Activated gamma-delta T cell treated with anti-CD3 and anti-CD28 coated beads, Interleukin-2, amount 50 U/mL, for 16 hours (primary cell): ENCODE measurements around the gene RRP7A.
"Not testable (repeated sequence)": the region's sequence is repeated elsewhere in the genome, so short reads cannot be mapped to it uniquely, and the experiment has no call there.

Source experiments
- DNase-seq: peaks from one replicate; pipeline ENCODE4 v3.0.0-alpha.2; 2020; ENCODE audit warnings: low read depth

RRP7A gene

GRCh38 chr22:42499773-42500160, 19.8 kb downstream of the RRP7A start:
- DNase-seq = not testable (repeated sequence)

- not testable (repeated sequence) for DNase-seq
Observed at GRCh38 chr22:42495533-42496141, 24.0 kb downstream of the RRP7A start.

GRCh38 chr22:42493393-42493792, 26.2 kb downstream of the RRP7A start:
- no peak for DNase-seq

GRCh38 chr22:42492323-42492690, 27.3 kb downstream of the RRP7A start:
- no peak for DNase-seq

- DNase-seq = no peak
Observed at GRCh38 chr22:42490243-42490832, 29.3 kb downstream of the RRP7A start.

GRCh38 chr22:42489000-42489399, 30.6 kb downstream of the RRP7A start:
- DNase-seq = no peak

DNA sequence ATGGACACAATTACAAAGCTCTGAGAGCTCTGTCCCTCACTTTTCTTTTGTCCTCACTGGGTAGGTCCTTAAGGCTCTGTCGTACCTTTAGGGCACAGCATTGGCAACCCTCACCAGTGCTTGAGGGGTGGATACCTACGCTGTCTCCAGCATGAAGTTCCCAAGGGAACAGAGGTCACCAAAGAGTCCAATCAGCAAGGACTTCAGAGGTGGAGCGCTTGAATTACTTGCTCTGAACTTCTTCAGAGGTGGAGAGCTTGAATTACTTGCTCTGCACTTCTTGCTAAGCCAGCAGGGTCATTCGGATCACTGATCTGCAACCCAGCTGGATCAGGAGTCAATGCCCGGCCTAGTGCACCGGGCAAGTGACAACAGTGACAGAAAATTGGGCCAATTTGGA, 35.1 kb downstream of the RRP7A start:
- DNase-seq = no peak

- DNase-seq = not testable (repeated sequence)
Observed at GRCh38 chr22:42483610-42484223, 35.9 kb downstream of the RRP7A start.

- no peak for DNase-seq
Observed at GRCh38 chr22:42475122-42475521, 44.5 kb downstream of the RRP7A start.

DNA sequence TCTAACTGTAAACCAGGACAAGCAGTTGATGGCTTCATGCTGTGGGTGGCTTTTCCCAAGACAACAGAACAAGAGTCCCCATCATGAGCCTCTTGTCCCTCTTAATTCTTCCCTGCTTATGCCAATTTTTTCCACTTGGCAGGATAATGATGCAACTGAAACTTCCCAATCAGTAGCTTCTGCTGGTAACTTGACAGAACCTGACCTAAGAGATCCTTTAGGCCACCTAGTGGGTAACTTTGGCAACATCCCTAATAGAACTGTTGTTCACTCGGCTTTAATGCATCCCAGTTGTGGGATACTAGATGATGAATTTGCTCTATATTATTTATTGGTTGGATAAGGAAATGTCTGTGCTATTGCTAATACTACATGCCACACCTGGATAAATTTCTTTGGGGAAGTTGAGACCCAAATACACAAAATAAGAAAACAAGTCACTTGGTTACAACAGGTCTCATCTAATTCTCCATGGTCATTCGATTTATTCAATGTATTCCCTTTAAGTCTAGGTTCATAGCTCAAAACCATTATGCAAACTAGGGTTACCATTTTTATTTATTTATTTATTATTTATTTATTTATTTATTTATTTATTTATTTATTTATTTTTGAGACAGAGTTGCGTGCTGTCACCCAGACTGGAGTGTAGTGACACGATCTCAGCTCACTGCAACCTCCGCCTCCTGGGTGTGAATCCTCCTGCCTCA, 46.0 kb downstream of the RRP7A start:
- no peak for DNase-seq

DNA sequence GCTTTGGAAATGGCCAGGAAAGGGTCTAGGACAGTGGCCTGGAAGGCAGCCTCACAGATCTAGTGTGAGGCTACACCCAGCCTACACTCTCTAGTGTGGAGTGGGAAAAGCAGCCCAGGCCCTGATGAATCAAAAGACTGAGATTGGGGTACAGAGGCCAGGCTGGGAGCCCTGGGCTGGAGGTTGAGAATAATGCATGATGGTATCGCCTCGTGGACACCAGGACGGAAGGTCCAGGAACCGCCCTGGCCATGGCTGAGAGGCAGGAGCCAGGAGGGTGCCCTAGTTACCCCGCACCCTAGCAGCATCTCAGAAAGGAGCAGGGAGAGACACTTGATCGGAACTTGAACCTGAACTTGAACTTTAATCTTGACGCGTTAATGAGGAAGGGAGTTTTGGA, 46.9 kb downstream of the RRP7A start:
- DNase-seq = no peak

- DNase-seq = no peak
Observed at GRCh38 chr22:42471441-42471840, 48.2 kb downstream of the RRP7A start.

- no peak for DNase-seq
Observed at GRCh38 chr22:42470366-42471082, 49.1 kb downstream of the RRP7A start.

DNA sequence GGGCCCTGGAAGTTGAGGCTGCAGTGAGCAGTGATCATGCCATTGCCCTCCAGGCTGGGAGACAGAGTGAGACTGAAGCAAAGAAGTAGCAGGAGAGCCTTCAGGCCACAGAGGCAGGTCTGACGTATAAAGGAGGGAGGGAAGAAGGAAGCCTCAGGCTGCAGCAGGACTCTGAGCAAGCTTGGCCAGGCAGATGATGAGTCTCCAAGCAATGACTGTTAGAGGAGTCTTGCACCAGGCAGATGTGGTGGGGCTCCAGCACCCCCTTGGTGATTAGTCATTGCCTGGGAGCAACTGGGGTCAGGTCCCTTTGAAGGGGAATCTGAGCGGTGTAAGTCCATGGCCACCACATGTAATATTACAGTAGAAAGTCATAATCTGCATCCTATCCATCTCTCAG, 50.8 kb downstream of the RRP7A start:
- DNase-seq = no peak

DNA sequence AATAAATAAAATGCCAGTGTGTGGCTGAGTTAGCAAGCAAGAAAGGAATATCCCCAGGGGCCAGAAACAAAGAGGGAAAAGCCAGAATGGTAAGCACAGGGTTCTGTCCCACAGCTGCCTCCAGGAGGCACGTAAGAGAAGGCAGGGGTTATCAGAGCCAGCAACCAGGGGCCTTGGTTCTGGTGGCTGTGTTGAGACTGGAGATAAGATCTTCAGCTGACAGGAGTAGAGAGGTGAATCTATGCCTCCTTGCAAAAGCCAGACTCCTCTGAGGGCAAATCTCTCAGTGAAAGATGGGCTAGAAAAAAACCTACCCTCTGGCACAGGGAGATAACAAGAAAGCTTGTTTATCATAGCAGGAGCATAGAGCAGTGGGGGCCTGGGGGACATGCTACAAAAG, 57.6 kb downstream of the RRP7A start:
- DNase-seq = no peak

GRCh38 chr22:42461511-42461910, 58.1 kb downstream of the RRP7A start:
- DNase-seq = no peak
